Endothelial cell of umbilical vein (primary cell): ENCODE data around the gene LNX2.

ENCODE experiments used
- CTCF ChIP-seq, 2 donors: IDR thresholded peaks; 1 replicate in 1 of 2; 2 replicates in 1 of 2; pipeline ENCODE4 v1.5.1; 2011; ENCODE audit warnings: low read length in 2 of 2, mild to moderate bottlenecking in 2 of 2, moderate library complexity in 2 of 2, control low read depth in 1 of 2, inconsistent platforms in 1 of 2, low read depth in 1 of 2; ENCODE audit not compliant: insufficient read depth in 1 of 2; ENCODE audit errors: extremely low read depth in 1 of 2
- EZH2 ChIP-seq: IDR thresholded peaks from 2 replicates; pipeline ENCODE4 v1.6.1; 2012; ENCODE audit warnings: borderline replicate concordance, low read depth, mild to moderate bottlenecking, moderate library complexity, low read length, inconsistent platforms; ENCODE audit not compliant: severe bottlenecking
- JUN ChIP-seq: IDR thresholded peaks from 2 replicates; pipeline ENCODE4 v1.6.1; 2011; ENCODE audit warnings: borderline replicate concordance, low read depth; ENCODE audit not compliant: insufficient read length, insufficient read depth
- MAX ChIP-seq: IDR thresholded peaks from 2 replicates; pipeline ENCODE4 v1.6.1; 2011; ENCODE audit not compliant: insufficient read depth, insufficient read length
- MYC ChIP-seq: IDR thresholded peaks from one replicate; pipeline ENCODE4 v1.6.1; 2011; ENCODE audit warnings: mild to moderate bottlenecking, low read depth, low read length
- POLR2A ChIP-seq: IDR thresholded peaks from 2 replicates; pipeline ENCODE4 v1.6.1; 2012; ENCODE audit warnings: low read depth, mild to moderate bottlenecking, control low read depth, low read length
- POLR2AphosphoS5 ChIP-seq: IDR thresholded peaks from 2 replicates; pipeline ENCODE4 v1.6.1; 2012; ENCODE audit warnings: low read depth, mild to moderate bottlenecking, control low read depth, low read length, moderate library complexity; ENCODE audit not compliant: insufficient read depth

- TF ChIP-seq CTCF (IDR thresholded peaks at IDR 0.05; ENCODE audit: extremely low read depth in 1 of 2, insufficient read depth in 1 of 2, low read depth in 1 of 2, low read length in 2 of 2) = no peak
- TF ChIP-seq MYC = no peak
- no peak for TF ChIP-seq EZH2
- no peak for TF ChIP-seq POLR2A
- TF ChIP-seq POLR2AphosphoS5 = no peak
- no peak for TF ChIP-seq MAX
- TF ChIP-seq JUN = no peak
These were observed 86.0 kb downstream of the LNX2 start for GRCh38 chr13:27534108-27534980.
